Stomach (tissue), 9 donors: ENCODE data around the gene NOC4L. TPM values are rescaled to one million over a fixed set of nuclear protein-coding genes. Genes with fewer than 3 reads are reported as not detected.

Experiments
- DNase-seq, 2 donors: peaks; one replicate each; pipeline versions ENCODE4 v3.0.0 to v3.0.0-alpha.2; 2013 to 2019
- H3K27ac ChIP-seq, 5 donors: fragments of 200-600 bp in 4 of 5; sonication (generic) in 4 of 5; one replicate each; pipeline ENCODE4 v1.5.1; 2013 to 2019; ENCODE audit warnings: mild to moderate bottlenecking in 1 of 5, moderate library complexity in 1 of 5
- H3K27me3 ChIP-seq, 3 donors: fragments of 200-600 bp; sonication (generic); one replicate each; pipeline ENCODE4 v1.5.1; 2017 to 2019; ENCODE audit warnings: mixed run types in 1 of 3
- H3K36me3 ChIP-seq, 4 donors: fragments of 200-600 bp; sonication (generic); 1 replicate in 3 of 4; 2 replicates in 1 of 4; pipeline ENCODE4 v1.5.1; 2016 to 2019
- H3K4me1 ChIP-seq, 4 donors: fragments of 200-600 bp; sonication (generic); one replicate each; pipeline ENCODE4 v1.5.1; 2016 to 2019
- H3K4me3 ChIP-seq, 4 donors: fragments of 200-600 bp; sonication (generic) in 3 of 4; one replicate each; pipeline ENCODE4 v1.5.1; 2016 to 2019; ENCODE audit warnings: mild to moderate bottlenecking in 1 of 4
- H3K9me3 ChIP-seq, 4 donors: fragments of 200-600 bp; sonication (generic); one replicate each; pipeline ENCODE4 v1.5.1; 2016 to 2019
- EP300 ChIP-seq: sonication (generic); formaldehyde crosslinking; IDR thresholded peaks from one replicate; pipeline ENCODE4 v1.6.1; 2017; ENCODE audit warnings: antibody characterized with exemption
- POLR2A ChIP-seq, 4 donors: fragments of 450-650 bp; IDR thresholded peaks; one replicate each; pipeline ENCODE4 v1.6.1; 2016; ENCODE audit warnings: antibody characterized with exemption in 4 of 4, control low read depth in 2 of 4, mild to moderate bottlenecking in 1 of 4, moderate library complexity in 1 of 4
- POLR2AphosphoS5 ChIP-seq, 3 donors: sonication (generic); formaldehyde crosslinking; IDR thresholded peaks; one replicate each; pipeline ENCODE4 v1.6.1; 2016; ENCODE audit warnings: antibody characterized with exemption in 3 of 3
- WGBS, 5 donors: extraction: QIAGEN DNeasy Blood & Tissue Kit in 3 of 5; methylation state at CpG; one replicate each; pipeline versions ENCODE4 v1.1.5 to v1.1.7; 2013 to 2018; 5-methylcytosine and 5-hydroxymethylcytosine counted together
- intact Hi-C: fragments of 100-400 bp; cut with DNase I; formaldehyde crosslinking; loops from one replicate; pipeline ENCODE4 v1.15.1; 2023; ENCODE audit warnings: low total_unique reads
- polyA plus RNA-seq, 3 donors: library from polyadenylated mRNA; stranded (reverse); fragments of 200-250 nt; gene quantifications; one replicate each; pipeline ENCODE4 v1.2.3, GENCODE V29; 2013
- total RNA-seq, 5 donors: library from RNA; depleted of rRNA; stranded (reverse); fragments of >200 nt; gene quantifications; one replicate each; pipeline versions ENCODE4 v1.1.0 to v1.2.3, GENCODE V29; 2014 to 2016
- TF ChIP-seq, protein P1 (sequence below), 7 experiments: fragments of 450-650 bp in 4 of 7; fragments of 200-600 bp in 3 of 7; sonication (generic) in 3 of 7; IDR thresholded peaks; one replicate each; pipeline ENCODE4 v1.5.1; 2016 to 2019; ENCODE audit warnings: antibody characterized with exemption in 7 of 7, control low read depth in 2 of 7, mild to moderate bottlenecking in 1 of 7
- donor health status: healthy with polysubstance abuse.
- donor health status: Bipolar disorder and iron deficiency.
- donor health status: healthy.

The NOC4L gene
- total and polyA plus RNA-seq, 8 donors: 2.2 to 63.6 (median 28.6) TPM

DNA sequence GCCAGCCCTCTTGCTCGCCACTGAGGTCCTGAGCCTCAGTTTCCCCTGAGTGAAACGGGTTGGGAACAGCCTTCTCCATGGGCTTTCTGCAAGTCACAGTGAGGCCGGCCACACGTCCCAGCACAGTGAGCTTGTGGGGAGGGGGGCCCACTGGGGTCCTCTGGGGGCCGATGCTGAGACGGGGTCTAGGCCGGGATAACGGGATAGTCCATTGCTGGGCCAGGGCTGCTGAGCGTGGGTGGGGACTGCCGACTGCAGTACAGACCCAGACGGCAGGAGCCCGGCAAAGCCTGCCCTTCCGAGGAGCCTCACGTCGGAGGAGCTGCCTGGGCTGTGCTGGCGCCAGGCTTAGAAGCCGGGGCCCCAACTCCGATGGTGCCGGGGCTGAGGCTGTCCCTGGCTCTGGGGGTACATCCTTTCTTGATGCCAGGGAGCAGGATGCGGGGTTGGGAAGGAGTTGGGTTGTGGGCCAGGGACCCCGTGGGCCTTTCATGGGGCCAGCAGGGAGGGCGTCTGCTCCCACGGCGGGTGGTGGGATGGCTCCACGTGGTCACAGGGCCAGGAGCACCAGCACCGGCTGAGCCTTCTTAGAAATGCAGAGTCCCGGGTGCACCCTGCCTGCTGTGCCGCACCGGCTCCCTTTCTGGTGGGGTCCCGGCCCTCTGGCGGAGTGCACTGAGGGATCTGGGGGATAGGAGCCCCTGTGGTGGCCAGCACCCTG, 24.2 kb downstream of the NOC4L start:
- Histone ChIP-seq H3K27me3 (peaks cover 0 to 71% (median 38%) of the 10 kb centered on the region in 3 donors), H3K4me3 (no peak overlapping the region), H3K27ac (no peak overlapping the region), H3K4me1 (peaks cover 0 to 11% (median 5%) of the 10 kb centered on the region in 4 donors), H3K36me3 (no peaks in the 10 kb centered on the region), H3K9me3 (no peaks in the 10 kb centered on the region)
- no peak for DNase-seq
- intact Hi-C loops: no loop called here
- TF ChIP-seq POLR2AphosphoS5 (IDR thresholded peaks at IDR 0.05) (no peak), POLR2A (IDR thresholded peaks at IDR 0.05) (no peak), EP300 (no peak)
- TF ChIP-seq, protein P1, sequence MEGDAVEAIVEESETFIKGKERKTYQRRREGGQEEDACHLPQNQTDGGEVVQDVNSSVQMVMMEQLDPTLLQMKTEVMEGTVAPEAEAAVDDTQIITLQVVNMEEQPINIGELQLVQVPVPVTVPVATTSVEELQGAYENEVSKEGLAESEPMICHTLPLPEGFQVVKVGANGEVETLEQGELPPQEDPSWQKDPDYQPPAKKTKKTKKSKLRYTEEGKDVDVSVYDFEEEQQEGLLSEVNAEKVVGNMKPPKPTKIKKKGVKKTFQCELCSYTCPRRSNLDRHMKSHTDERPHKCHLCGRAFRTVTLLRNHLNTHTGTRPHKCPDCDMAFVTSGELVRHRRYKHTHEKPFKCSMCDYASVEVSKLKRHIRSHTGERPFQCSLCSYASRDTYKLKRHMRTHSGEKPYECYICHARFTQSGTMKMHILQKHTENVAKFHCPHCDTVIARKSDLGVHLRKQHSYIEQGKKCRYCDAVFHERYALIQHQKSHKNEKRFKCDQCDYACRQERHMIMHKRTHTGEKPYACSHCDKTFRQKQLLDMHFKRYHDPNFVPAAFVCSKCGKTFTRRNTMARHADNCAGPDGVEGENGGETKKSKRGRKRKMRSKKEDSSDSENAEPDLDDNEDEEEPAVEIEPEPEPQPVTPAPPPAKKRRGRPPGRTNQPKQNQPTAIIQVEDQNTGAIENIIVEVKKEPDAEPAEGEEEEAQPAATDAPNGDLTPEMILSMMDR (IDR thresholded peaks at IDR 0.05): no peak
- 77 to 87% (median 87%) methylated on average over 9 to 31 of the region's 31 CpGs for WGBS, 5 donors

DNA sequence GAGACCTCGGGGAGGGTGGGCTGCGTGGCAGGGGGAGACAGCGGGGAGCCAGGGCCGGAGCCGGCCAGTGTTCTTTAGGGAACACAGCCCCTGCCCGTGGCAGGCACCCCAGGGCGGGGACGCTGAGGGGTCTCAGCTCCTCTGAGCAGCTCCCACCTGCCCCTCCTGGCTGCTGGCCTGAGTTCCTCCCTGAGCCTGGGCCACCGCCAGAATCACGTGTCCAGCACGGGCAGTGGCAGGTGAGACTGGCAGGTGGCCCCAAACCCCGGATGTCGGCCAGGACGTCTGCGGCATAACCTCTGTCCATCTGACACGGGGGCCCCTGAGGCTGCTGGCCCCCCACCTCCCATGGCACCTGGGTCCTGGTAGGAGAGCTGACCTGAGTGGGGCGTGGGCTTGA, 25.1 kb downstream of the NOC4L start:
- peaks cover 0 to 74% (median 43%) of the 10 kb centered on the region in 3 donors for H3K27me3 ChIP-seq
- WGBS, 5 donors: 51 to 79% (median 72%) methylated on average over 2 to 17 of the region's 17 CpGs

DNA sequence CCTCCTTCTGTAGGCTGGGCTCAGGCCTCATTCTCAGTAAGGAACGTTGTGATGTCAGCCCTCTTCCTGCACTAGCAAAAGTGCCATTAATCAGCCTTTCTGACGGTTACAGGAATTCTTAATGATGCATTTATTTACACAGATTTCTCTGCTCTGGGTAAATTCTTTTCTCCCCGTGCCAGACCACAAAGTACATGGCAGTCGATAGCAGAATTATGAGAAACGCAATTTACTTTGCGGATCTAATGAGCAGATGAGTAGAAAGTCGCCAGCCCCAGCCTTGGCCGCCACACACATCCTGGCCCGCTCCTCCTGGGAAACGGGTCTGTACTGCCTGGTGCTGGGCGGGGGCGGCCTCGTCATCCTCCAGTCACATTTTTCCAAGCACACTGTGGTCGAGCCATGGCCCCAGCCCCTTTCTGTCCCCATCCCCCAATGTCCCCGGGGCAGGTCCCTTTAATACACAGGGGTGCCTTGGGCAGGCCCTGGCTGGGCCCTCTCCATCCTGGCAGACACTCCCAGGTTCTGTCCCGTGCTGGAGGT, 25.9 kb downstream of the NOC4L start:
- Histone ChIP-seq H3K4me3 (no peak overlapping the region), H3K9me3 (no peaks in the 10 kb centered on the region), H3K36me3 (no peaks in the 10 kb centered on the region), H3K4me1 (peaks cover 0 to 18% (median 9%) of the 10 kb centered on the region in 4 donors), H3K27me3 (peaks cover 0 to 82% (median 49%) of the 10 kb centered on the region in 3 donors), H3K27ac (no peak overlapping the region)
- intact Hi-C loops: no loop called here
- DNase-seq: peak in 1 of 2 donors; percentile 59
- 27 to 42% (median 36%) methylated on average over 14 to 16 of the region's 16 CpGs for WGBS, 5 donors
- TF ChIP-seq POLR2A (IDR thresholded peaks at IDR 0.05) (no peak), POLR2AphosphoS5 (IDR thresholded peaks at IDR 0.05) (no peak), EP300 (no peak)
- TF ChIP-seq, protein P1 (IDR thresholded peaks at IDR 0.05): no peak

More for the DNA sequence above, 25.1 kb downstream of the NOC4L start:
- Histone ChIP-seq H3K27ac (no peak overlapping the region), H3K4me3 (no peak overlapping the region), H3K4me1 (peaks cover 0 to 11% (median 4%) of the 10 kb centered on the region in 4 donors), H3K36me3 (no peaks in the 10 kb centered on the region), H3K9me3 (no peaks in the 10 kb centered on the region)
- TF ChIP-seq EP300 (no peak), POLR2AphosphoS5 (IDR thresholded peaks at IDR 0.05) (no peak), POLR2A (IDR thresholded peaks at IDR 0.05) (no peak)
- TF ChIP-seq, protein P1 (IDR thresholded peaks at IDR 0.05): no peak
- intact Hi-C loops: no loop called here
- DNase-seq: no peak

- 77 to 84% (median 83%) methylated on average over 22 to 33 of the region's 33 CpGs for WGBS, 5 donors
- no peaks in the 10 kb centered on the region for H3K9me3 ChIP-seq
- DNase-seq: no peak
- H3K4me3 ChIP-seq: no peak overlapping the region
- H3K36me3 ChIP-seq: no peaks in the 10 kb centered on the region
- peaks cover 0 to 24% (median 13%) of the 10 kb centered on the region in 4 donors for H3K4me1 ChIP-seq
- H3K27me3 ChIP-seq: peaks cover 0 to 88% (median 52%) of the 10 kb centered on the region in 3 donors
- intact Hi-C loops: no loop called here
- no peak overlapping the region for H3K27ac ChIP-seq
- TF ChIP-seq, protein P1 (IDR thresholded peaks at IDR 0.05): no peak
- TF ChIP-seq POLR2AphosphoS5 (IDR thresholded peaks at IDR 0.05): no peak
Measured at GRCh38 chr12:132170637-132171292, 26.5 kb downstream of the NOC4L start.
